HG02885 (cell line): ENCODE measurements around the gene ADAMTSL2.
"Not testable (repeated sequence)": the region's sequence is repeated elsewhere in the genome, so short reads cannot be mapped to it uniquely, and the experiment has no call there.

ENCODE experiments used
- ATAC-seq: cut with Tn5 transposase; IDR thresholded peaks from one replicate; pipeline ENCODE4 v1.9.1; 2021; ENCODE audit warnings: mild to moderate bottlenecking; ENCODE audit not compliant: unreplicated experiment, poor library complexity

The ADAMTSL2 gene

GRCh38 chr9:133552236-133552635 is 17.7 kb downstream of the ADAMTSL2 start:
- ATAC-seq = no peak

- ATAC-seq = no peak
These were observed 18.6 kb downstream of the ADAMTSL2 start for GRCh38 chr9:133553123-133553522.

- no peak for ATAC-seq
These were observed 19.6 kb downstream of the ADAMTSL2 start for GRCh38 chr9:133553973-133554713.

- ATAC-seq = no peak
These were observed 20.2 kb downstream of the ADAMTSL2 start for GRCh38 chr9:133554729-133555128.

GRCh38 chr9:133556354-133556753 is 21.9 kb downstream of the ADAMTSL2 start:
- ATAC-seq = no peak

- ATAC-seq = no peak
These were observed 23.1 kb downstream of the ADAMTSL2 start for GRCh38 chr9:133557581-133557980.

- no peak for ATAC-seq
These were observed 24.0 kb downstream of the ADAMTSL2 start for GRCh38 chr9:133558191-133559126.

- no peak for ATAC-seq
These were observed 25.8 kb downstream of the ADAMTSL2 start for GRCh38 chr9:133560311-133560710.

- ATAC-seq = no peak
These were observed 26.4 kb downstream of the ADAMTSL2 start for GRCh38 chr9:133560944-133561343.

- ATAC-seq = no peak
These were observed 27.6 kb downstream of the ADAMTSL2 start for GRCh38 chr9:133561976-133562554.

GRCh38 chr9:133562611-133563290 is 28.2 kb downstream of the ADAMTSL2 start:
- ATAC-seq = no peak

GRCh38 chr9:133563291-133563796 is 28.8 kb downstream of the ADAMTSL2 start:
- no peak for ATAC-seq

- not testable (repeated sequence) for ATAC-seq
These were observed 29.3 kb downstream of the ADAMTSL2 start for GRCh38 chr9:133563814-133564213.

- ATAC-seq = no peak
These were observed 30.1 kb downstream of the ADAMTSL2 start for GRCh38 chr9:133564451-133565116.

- ATAC-seq = no peak
These were observed 31.9 kb downstream of the ADAMTSL2 start for GRCh38 chr9:133566382-133566781.

GRCh38 chr9:133566817-133567216 is 32.3 kb downstream of the ADAMTSL2 start:
- no peak for ATAC-seq

- no peak for ATAC-seq
These were observed 33.7 kb downstream of the ADAMTSL2 start for GRCh38 chr9:133568186-133568585.

- ATAC-seq = no peak
These were observed 34.7 kb downstream of the ADAMTSL2 start for GRCh38 chr9:133569121-133569785.
